HFFc6 (cell line): ENCODE results near the gene SLC9A7. TPM values are rescaled to one million over a fixed set of nuclear protein-coding genes. Genes with fewer than 3 reads are reported as not detected.

ENCODE experiments used
- DNase-seq: peaks from one replicate; pipeline ENCODE4 v3.0.0-alpha.2; 2018
- H3K27ac Mint-ChIP-seq: 2 replicates; pipeline ENCODE4 v1.8.0; 2020; ENCODE audit warnings: mild to moderate bottlenecking, mixed read lengths
- H3K27me3 Mint-ChIP-seq: 2 replicates; pipeline ENCODE4 v1.8.0; 2021; ENCODE audit warnings: mild to moderate bottlenecking, moderate library complexity, mixed read lengths; ENCODE audit not compliant: insufficient read depth
- H3K36me3 Mint-ChIP-seq: 2 replicates; pipeline ENCODE4 v1.8.0; 2021; ENCODE audit warnings: low read depth, mixed read lengths
- H3K4me1 Mint-ChIP-seq: 2 replicates; pipeline ENCODE4 v1.8.0; 2020; ENCODE audit warnings: low read depth, mixed read lengths
- H3K4me3 Mint-ChIP-seq: 2 replicates; pipeline ENCODE4 v1.8.0; 2020; ENCODE audit warnings: mild to moderate bottlenecking, moderate library complexity, mixed read lengths
- H3K9me3 Mint-ChIP-seq: 2 replicates; pipeline ENCODE4 v1.8.0; 2020; ENCODE audit warnings: mild to moderate bottlenecking, mixed read lengths
- total RNA-seq, 6 experiments: library from RNA; stranded (reverse); fragmentation: NEBNext Ultra II Directional; extraction: Animal tissue kit (Norgen Biotek cat#: 25700); gene quantifications; 2 replicates in 1 of 6; 3 replicates in 5 of 6; pipeline ENCODE4 v1.2.3, GENCODE V29; 2021
- TF ChIP-seq, protein P1 (sequence below): fragments of 200-600 bp; sonication (generic); IDR thresholded peaks from 2 replicates; pipeline ENCODE4 v1.5.0; 2021; ENCODE audit warnings: antibody characterized with exemption, mild to moderate bottlenecking

Gene SLC9A7
- total RNA-seq, 6 experiments from 2014 or later: 41.8 to 54.1 (median 45.7) TPM

GRCh38 chrX:46662188-46662958 lies 96.5 kb downstream of the SLC9A7 start:
- no peak for DNase-seq
- peaks cover 9% of the 10 kb centered on the region; the same call in 1 of the 2 replicates for H3K36me3 Mint-ChIP-seq

GRCh38 chrX:46653482-46653881 lies 105.4 kb downstream of the SLC9A7 start:
- H3K27ac Mint-ChIP-seq: no peak overlapping the region
- H3K27me3 Mint-ChIP-seq: peaks cover 2% of the 10 kb centered on the region; the same call in 1 of the 2 replicates
- TF ChIP-seq, protein P1, sequence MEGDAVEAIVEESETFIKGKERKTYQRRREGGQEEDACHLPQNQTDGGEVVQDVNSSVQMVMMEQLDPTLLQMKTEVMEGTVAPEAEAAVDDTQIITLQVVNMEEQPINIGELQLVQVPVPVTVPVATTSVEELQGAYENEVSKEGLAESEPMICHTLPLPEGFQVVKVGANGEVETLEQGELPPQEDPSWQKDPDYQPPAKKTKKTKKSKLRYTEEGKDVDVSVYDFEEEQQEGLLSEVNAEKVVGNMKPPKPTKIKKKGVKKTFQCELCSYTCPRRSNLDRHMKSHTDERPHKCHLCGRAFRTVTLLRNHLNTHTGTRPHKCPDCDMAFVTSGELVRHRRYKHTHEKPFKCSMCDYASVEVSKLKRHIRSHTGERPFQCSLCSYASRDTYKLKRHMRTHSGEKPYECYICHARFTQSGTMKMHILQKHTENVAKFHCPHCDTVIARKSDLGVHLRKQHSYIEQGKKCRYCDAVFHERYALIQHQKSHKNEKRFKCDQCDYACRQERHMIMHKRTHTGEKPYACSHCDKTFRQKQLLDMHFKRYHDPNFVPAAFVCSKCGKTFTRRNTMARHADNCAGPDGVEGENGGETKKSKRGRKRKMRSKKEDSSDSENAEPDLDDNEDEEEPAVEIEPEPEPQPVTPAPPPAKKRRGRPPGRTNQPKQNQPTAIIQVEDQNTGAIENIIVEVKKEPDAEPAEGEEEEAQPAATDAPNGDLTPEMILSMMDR: peak; percentile 39
- no peaks in the 10 kb centered on the region for H3K9me3 Mint-ChIP-seq
- no peak overlapping the region for H3K4me3 Mint-ChIP-seq
- peaks cover 4% of the 10 kb centered on the region; the same call in 1 of the 2 replicates for H3K36me3 Mint-ChIP-seq
- DNase-seq: no peak
- no peaks in the 10 kb centered on the region for H3K4me1 Mint-ChIP-seq

More at GRCh38 chrX:46662188-46662958, 96.5 kb downstream of the SLC9A7 start:
- H3K4me1 Mint-ChIP-seq: peaks cover 26% of the 10 kb centered on the region
- no peaks in the 10 kb centered on the region for H3K27me3 Mint-ChIP-seq
- no peak overlapping the region for H3K27ac Mint-ChIP-seq
- H3K4me3 Mint-ChIP-seq: no peak overlapping the region
- H3K9me3 Mint-ChIP-seq: no peaks in the 10 kb centered on the region
- TF ChIP-seq, protein P1: no peak

GRCh38 chrX:46649421-46650260 lies 109.3 kb downstream of the SLC9A7 start:
- Mint-ChIP-seq H3K4me1 (peaks cover 7% of the 10 kb centered on the region), H3K27me3 (peaks cover 2% of the 10 kb centered on the region; the same call in 1 of the 2 replicates), H3K36me3 (peaks cover 4% of the 10 kb centered on the region; the same call in 1 of the 2 replicates), H3K4me3 (no peak overlapping the region), H3K9me3 (no peaks in the 10 kb centered on the region), H3K27ac (no peak overlapping the region)
- no peak for DNase-seq
- TF ChIP-seq, protein P1: no peak

- peaks cover 7% of the 10 kb centered on the region for H3K4me1 Mint-ChIP-seq
- H3K36me3 Mint-ChIP-seq: peaks cover 4% of the 10 kb centered on the region; the same call in 1 of the 2 replicates
- H3K9me3 Mint-ChIP-seq: no peaks in the 10 kb centered on the region
- no peak overlapping the region for H3K4me3 Mint-ChIP-seq
- peaks cover 2% of the 10 kb centered on the region; the same call in 1 of the 2 replicates for H3K27me3 Mint-ChIP-seq
- TF ChIP-seq, protein P1: no peak
- DNase-seq: no peak
- no peak overlapping the region for H3K27ac Mint-ChIP-seq
Measured at GRCh38 chrX:46648660-46649059, 110.3 kb downstream of the SLC9A7 start.

DNA sequence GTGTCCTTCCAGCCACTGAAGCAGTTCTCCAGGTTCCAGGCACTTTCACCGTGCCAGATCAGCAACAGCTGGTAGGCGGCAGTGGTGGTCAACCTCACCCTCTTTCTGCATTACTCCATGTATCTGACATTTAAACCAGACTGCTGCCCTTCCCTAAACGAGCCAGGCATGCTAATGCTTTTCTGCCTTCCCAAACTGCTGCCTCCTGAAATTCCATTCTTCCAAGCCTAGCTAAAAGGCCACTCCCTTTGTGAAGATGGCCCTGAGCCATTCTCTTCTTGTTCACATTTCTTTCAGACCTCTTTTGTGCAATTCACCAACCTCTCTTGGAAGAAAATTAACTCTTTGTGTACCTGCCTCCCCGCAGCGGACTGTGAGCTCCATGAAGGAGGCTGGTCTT lies 111.7 kb downstream of the SLC9A7 start:
- Mint-ChIP-seq H3K9me3 (no peaks in the 10 kb centered on the region), H3K27me3 (peaks cover 2% of the 10 kb centered on the region; the same call in 1 of the 2 replicates), H3K4me3 (no peak overlapping the region), H3K36me3 (peaks cover 4% of the 10 kb centered on the region; the same call in 1 of the 2 replicates), H3K4me1 (peaks cover 7% of the 10 kb centered on the region), H3K27ac (no peak overlapping the region)
- DNase-seq: no peak
- TF ChIP-seq, protein P1: no peak
